HG02973 (cell line): Measurements from ENCODE around the gene IRX2.

Source experiments
- ATAC-seq: cut with Tn5 transposase; IDR thresholded peaks from one replicate; pipeline ENCODE4 v1.9.1; 2021; ENCODE audit warnings: moderate library complexity; ENCODE audit not compliant: unreplicated experiment

The IRX2 gene

GRCh38 chr5:2756211-2757152 is 5.0 kb upstream of the IRX2 start:
- ATAC-seq, result no peak

- no peak for ATAC-seq
Observed at GRCh38 chr5:2755681-2756171, 4.2 kb upstream of the IRX2 start.

DNA sequence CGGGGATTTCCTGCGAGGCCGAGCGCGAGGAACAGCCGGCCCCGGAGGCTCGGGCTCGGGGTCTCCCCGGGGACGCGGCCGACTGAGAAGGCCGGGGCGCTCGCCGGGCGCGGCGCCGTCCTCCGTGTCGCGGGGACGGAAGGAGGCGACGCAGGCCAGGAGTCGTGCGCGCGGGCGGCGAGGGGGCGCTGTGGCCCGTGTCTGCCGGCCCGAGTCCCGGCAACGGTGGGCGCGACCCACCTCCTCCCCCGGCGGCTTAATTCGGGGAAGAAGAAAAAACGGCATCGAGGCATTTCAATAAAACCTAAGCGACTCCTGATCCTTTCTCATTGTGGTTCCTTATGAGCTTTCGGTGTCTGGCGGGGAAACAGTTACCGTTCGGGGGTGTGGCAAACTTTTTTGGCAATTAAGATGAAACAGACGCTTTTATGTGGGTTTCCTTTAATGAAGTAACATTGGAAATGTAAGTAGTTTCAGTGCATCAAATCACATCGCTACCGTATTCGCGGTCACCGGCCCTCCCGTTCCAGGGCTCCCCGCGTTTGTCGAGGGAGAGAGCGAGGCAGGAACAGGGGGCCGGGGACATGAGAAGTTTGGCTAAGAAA is 3.7 kb upstream of the IRX2 start:
- no peak for ATAC-seq

- ATAC-seq, result no peak
Observed at GRCh38 chr5:2754581-2755075, 3.2 kb upstream of the IRX2 start.

DNA sequence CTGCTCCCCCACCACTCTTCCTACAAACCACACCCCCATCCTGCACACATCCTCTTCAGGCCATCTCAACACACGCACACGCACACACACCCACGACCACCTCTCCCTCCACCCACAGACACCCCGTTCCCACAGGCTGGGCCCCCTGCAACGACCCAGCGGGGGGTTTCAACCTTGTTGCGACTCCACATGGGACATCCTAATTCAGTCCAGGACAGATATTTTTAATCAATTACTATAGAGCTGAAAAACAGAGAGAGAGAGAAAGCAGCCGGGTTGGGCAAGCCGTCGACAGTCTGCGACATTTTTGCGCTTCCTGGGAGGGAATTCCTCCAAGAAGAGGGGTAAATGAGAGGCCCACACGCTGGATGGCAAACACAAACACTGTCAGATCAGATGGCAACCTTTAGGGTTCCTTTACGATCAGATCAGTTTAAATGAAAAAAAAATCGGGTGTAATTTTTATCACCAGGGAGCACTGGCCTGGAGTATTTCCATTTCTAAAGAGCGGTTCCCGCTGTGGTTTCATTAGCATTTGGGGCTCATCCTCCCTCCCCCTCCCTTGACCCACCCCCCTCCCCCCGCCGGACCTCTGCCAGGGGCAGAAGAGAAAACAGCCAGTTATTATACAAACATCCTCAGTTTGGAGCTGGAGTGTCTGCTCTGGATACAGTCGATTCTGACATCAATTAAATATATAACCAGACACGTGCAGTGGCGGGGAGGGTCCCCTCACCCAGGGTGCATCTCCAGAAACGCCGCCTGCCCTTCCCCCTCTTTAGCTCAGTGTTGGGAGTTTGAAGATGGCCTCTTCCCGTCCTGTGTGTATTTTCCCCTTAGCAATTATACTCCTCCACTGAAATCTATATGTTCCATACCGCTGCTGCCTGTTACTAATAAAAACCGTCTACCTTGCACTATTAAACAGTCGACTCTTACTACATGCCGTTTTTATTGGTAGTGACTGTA is 2.3 kb upstream of the IRX2 start:
- no peak for ATAC-seq

DNA sequence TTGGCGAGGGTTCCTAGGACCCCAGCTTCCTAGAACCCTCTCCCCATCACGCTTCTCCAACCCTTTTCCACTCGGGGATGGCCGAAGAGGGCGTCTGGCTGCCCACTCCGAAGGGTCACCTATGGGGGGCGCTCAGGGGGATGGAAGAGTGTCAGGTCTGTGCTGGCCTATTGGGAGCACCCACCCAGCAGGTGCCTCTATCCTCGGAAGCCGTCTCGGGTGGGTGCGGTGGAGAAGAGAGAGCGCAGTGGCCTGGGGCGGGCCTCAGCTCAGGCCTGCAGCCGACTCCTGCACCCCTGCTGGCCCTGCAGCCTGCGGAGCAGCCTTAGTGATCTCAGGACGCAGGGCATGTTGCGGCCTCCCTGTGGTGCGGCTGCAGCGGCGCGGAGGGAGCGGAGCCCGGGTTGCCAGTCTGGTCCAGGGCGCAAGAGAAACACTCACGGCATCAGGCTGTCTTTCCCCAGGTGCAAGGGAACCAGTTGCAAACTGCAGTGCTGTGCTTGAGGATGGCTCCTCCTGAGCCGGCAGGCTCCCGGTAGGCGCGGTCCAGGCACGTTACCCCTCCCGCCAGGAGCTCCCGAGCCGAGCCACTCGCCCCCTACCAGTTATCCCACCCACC is 1.5 kb upstream of the IRX2 start:
- ATAC-seq, result no peak

- no peak for ATAC-seq
Observed at GRCh38 chr5:2752059-2752820, 763 bp upstream of the IRX2 start.

- no peak for ATAC-seq
Observed at GRCh38 chr5:2750758-2751464, 566 bp downstream of the IRX2 start.

GRCh38 chr5:2750026-2750757 is 1.3 kb downstream of the IRX2 start:
- no peak for ATAC-seq

GRCh38 chr5:2749514-2750025 is 1.9 kb downstream of the IRX2 start:
- no peak for ATAC-seq

GRCh38 chr5:2748861-2749513 is 2.5 kb downstream of the IRX2 start:
- ATAC-seq, result no peak

DNA sequence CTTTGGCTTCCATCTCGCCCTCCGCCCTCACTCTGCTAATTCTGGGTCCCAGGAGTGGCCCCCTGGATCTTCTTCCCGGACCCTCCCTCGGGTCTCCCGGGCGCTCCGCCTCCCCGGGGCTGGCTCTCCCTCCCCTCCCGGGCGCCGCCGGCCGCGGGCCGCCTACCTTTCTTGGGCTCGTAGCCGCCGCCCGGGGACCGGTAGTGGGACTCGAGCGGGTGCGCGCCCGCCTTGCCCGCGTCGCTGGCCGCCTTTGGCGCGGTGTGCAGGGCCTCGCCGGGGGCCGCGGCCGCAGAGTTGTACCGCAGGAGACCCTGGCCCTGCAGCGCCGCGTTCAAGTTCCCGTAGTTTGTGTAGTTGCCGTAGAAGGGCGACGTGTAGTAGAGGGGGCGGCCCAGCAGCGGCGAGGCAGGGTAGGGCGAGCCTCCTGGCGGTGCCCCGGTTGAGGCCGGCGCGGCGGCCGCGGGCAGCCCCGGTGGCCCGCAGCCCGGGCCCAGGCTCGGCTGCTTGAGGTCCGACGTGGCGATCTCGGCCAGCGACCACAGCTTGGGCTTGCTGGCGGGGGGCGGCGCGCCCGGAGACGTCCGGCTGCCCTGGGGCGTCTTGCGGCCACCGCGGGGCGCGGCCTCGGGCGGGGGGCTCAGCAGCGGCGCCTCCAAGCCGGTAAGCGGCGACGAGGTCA is 3.2 kb downstream of the IRX2 start:
- ATAC-seq, result no peak

DNA sequence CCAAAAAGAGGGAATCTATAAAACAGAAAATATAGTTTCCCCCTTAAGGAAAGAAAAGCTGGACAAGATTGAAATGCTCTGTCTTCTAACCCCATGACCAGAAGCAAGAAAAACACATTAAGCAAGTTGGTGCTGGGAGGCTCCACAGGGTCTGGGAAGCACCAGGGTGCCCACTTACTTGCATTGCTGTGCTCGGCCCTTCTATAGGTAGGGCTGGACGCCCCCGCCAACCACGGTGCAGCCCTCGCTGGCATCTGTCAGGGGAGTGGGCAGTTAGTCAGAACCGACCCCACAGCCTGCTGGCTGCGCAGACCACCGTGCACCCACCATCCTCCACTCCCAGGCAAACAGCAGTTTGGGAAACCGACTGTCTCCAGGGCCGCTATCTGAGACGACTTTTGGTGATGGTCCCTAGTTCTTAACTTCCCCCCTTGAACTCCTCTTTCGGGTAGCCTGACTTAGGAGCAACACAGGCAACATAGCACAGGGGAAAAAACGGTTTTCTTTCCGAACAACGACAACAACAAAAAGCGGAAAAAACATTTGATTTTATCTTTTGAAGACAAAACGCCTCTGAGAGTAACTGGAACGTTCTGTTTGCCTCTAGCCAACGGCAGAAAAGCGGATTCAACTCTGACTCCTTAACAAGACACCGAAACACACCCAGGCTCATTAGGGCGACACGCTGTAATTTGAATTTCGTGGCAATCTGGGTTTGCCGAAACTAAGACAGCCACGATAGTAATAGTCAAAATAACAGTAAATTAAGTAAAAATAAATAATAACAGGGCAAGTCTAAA is 3.9 kb downstream of the IRX2 start:
- ATAC-seq, result no peak

DNA sequence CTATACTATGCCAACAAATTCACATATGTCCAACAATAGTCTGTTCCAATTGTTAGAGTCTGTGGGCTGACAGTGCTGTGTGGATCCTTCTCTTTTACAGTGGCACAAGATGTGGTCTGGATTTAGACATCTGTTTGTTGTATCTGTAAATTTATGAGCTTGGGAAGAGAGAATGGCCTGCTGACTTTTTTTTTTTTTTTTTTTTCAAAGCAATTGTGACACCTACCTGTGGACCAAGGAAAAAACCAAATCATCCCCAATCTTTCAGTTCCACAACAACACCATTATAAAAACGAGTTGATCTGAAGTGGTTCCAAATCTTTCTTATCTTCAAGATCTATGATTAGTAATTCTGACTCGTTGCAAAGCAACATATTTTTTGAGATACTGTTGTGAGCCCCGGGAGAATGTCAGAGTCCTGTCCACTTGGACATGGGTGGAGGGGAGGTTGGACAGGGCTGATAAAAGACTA is 4.9 kb downstream of the IRX2 start:
- ATAC-seq, result no peak

- no peak for ATAC-seq
Observed at GRCh38 chr5:2744485-2744884, 7.0 kb downstream of the IRX2 start.
